HG03064 (cell line): ENCODE results near the gene SPG11.
"Not testable (repeated sequence)": the region's sequence is repeated elsewhere in the genome, so short reads cannot be mapped to it uniquely, and the experiment has no call there.

Experiments used
- ATAC-seq: cut with Tn5 transposase; IDR thresholded peaks from one replicate; pipeline ENCODE4 v1.9.1; 2021; ENCODE audit warnings: low read depth; ENCODE audit not compliant: unreplicated experiment

Gene SPG11, protein sequence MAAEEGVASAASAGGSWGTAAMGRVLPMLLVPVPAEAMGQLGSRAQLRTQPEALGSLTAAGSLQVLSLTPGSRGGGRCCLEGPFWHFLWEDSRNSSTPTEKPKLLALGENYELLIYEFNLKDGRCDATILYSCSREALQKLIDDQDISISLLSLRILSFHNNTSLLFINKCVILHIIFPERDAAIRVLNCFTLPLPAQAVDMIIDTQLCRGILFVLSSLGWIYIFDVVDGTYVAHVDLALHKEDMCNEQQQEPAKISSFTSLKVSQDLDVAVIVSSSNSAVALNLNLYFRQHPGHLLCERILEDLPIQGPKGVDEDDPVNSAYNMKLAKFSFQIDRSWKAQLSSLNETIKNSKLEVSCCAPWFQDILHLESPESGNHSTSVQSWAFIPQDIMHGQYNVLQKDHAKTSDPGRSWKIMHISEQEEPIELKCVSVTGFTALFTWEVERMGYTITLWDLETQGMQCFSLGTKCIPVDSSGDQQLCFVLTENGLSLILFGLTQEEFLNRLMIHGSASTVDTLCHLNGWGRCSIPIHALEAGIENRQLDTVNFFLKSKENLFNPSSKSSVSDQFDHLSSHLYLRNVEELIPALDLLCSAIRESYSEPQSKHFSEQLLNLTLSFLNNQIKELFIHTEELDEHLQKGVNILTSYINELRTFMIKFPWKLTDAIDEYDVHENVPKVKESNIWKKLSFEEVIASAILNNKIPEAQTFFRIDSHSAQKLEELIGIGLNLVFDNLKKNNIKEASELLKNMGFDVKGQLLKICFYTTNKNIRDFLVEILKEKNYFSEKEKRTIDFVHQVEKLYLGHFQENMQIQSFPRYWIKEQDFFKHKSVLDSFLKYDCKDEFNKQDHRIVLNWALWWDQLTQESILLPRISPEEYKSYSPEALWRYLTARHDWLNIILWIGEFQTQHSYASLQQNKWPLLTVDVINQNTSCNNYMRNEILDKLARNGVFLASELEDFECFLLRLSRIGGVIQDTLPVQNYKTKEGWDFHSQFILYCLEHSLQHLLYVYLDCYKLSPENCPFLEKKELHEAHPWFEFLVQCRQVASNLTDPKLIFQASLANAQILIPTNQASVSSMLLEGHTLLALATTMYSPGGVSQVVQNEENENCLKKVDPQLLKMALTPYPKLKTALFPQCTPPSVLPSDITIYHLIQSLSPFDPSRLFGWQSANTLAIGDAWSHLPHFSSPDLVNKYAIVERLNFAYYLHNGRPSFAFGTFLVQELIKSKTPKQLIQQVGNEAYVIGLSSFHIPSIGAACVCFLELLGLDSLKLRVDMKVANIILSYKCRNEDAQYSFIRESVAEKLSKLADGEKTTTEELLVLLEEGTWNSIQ (N-terminal part only)

DNA sequence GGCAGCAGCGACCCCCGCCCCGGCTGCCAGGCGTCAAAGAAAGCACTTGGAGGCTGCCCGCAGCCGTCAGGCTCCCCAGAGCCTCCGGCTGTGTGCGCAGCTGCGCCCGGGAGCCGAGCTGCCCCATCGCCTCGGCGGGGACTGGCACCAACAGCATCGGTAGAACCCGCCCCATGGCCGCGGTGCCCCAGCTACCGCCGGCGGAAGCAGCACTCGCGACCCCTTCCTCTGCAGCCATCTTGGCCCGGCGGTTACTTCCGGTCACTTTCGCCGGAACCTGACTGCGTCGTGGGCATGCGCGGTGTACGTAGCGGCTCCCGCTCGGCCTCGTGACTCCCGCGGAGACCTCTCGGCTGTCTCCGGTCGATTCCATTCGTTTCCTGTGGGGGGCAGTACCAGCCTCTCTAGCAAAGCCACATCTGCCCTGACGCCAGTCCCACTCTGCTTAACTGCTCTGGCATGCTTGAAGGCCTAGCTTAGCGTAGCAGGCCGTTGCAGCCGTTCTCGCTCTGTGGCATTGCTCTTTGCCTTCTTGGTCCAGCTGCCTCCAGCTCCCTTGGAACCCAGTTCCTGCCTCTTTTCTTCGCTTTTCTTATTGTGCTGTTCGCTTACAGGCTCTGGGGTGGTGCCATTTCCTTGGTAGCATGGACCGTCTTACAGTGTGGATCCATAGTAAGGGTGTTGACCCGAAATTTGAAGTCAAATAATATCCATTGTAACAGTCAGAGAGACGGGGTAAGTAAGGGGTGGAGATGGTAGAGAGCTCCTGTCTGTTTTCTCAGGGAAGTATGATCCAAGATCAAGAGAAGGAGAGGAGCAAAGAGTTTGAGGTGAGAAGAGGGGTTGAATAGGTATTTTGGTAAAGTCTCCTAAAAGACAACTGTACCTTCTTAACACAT lies at the start of gene SPG11:
SPG11 (minus strand) TSS at position 253 of the 899 bp plus-strand sequence; CDS start at position 238, 15 bp downstream.
- peak; percentile 60 for ATAC-seq

DNA sequence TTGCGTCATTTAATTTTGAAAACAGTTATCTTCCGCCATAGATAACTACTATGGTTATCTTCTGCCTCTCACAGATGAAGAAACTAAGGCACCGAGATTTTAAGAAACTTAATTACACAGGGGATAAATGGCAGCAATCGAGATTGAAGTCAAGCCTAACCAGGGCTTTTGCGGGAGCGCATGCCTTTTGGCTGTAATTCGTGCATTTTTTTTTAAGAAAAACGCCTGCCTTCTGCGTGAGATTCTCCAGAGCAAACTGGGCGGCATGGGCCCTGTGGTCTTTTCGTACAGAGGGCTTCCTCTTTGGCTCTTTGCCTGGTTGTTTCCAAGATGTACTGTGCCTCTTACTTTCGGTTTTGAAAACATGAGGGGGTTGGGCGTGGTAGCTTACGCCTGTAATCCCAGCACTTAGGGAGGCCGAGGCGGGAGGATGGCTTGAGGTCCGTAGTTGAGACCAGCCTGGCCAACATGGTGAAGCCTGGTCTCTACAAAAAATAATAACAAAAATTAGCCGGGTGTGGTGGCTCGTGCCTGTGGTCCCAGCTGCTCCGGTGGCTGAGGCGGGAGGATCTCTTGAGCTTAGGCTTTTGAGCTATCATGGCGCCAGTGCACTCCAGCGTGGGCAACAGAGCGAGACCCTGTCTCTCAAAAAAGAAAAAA lies 49.0 kb upstream of the SPG11 start:
- ATAC-seq: no peak

DNA sequence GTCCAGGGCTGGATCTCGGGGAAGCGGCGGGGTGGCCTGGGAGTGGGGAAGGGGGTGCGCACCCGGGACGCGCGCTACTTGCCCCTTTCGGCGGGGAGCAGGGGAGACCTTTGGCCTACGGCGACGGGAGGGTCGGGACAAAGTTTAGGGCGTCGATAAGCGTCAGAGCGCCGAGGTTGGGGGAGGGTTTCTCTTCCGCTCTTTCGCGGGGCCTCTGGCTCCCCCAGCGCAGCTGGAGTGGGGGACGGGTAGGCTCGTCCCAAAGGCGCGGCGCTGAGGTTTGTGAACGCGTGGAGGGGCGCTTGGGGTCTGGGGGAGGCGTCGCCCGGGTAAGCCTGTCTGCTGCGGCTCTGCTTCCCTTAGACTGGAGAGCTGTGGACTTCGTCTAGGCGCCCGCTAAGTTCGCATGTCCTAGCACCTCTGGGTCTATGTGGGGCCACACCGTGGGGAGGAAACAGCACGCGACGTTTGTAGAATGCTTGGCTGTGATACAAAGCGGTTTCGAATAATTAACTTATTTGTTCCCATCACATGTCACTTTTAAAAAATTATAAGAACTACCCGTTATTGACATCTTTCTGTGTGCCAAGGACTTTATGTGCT lies 48.4 kb upstream of the SPG11 start:
- ATAC-seq: peak; percentile 6

DNA sequence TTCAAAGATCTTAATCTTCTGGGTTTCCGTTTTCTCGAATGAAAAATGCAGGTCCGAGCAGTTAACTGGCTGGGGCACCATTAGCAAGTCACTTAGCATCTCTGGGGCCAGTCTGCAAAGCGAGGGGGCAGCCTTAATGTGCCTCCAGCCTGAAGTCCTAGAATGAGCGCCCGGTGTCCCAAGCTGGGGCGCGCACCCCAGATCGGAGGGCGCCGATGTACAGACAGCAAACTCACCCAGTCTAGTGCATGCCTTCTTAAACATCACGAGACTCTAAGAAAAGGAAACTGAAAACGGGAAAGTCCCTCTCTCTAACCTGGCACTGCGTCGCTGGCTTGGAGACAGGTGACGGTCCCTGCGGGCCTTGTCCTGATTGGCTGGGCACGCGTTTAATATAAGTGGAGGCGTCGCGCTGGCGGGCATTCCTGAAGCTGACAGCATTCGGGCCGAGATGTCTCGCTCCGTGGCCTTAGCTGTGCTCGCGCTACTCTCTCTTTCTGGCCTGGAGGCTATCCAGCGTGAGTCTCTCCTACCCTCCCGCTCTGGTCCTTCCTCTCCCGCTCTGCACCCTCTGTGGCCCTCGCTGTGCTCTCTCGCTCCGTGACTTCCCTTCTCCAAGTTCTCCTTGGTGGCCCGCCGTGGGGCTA lies 47.8 kb upstream of the SPG11 start, which contains the start of the genes B2M and PATL2:
B2M (plus strand) TSS at position 422 of the 647 bp plus-strand sequence; CDS start at position 452, 30 bp downstream.
PATL2 (minus strand) TSS at position 228 of the 647 bp plus-strand sequence. CDS start 34,833 bp downstream, outside the sequence.
- ATAC-seq: peak; percentile 74

DNA sequence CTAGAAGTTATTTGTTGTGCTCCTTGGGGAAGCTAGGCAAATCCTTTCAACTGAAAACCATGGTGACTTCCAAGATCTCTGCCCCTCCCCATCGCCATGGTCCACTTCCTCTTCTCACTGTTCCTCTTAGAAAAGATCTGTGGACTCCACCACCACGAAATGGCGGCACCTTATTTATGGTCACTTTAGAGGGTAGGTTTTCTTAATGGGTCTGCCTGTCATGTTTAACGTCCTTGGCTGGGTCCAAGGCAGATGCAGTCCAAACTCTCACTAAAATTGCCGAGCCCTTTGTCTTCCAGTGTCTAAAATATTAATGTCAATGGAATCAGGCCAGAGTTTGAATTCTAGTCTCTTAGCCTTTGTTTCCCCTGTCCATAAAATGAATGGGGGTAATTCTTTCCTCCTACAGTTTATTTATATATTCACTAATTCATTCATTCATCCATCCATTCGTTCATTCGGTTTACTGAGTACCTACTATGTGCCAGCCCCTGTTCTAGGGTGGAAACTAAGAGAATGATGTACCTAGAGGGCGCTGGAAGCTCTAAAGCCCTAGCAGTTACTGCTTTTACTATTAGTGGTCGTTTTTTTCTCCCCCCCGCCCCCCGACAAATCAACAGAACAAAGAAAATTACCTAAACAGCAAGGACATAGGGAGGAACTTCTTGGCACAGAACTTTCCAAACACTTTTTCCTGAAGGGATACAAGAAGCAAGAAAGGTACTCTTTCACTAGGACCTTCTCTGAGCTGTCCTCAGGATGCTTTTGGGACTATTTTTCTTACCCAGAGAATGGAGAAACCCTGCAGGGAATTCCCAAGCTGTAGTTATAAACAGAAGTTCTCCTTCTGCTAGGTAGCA lies 47.0 kb upstream of the SPG11 start:
- ATAC-seq: no peak

DNA sequence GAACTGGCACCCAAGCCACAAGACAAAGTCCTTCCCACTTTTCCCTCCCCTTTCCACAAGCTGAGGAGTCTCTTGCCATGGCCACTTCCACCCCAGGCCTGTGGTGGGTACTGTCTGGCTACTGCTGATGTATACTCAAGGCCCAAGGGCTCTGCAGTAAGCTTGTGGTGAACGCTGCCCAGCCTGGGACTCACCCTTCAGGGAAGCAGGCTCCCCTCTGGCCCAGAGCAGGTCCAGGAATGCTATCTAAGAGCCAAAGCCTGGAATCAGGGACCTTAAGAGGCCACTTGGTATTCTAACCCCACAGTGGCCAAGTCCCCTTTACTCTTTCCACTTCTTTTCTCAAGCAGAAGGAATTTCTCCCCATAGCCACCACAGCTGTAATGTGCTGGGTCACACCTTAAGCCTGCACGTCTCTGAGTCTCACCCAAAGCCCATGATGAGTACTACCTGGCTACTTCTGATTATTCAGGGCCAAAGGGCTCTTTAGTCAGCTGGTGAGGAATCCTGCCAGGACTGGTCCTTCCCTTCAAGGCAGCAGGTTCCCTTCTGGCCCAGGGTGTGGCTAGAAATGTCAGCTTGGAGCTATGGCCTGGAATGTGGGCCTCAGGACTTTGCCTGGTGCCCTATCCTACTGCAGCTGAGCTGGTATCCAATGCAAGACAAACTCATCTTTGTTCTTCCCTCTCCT lies 43.6 kb upstream of the SPG11 start:
- no peak for ATAC-seq

DNA sequence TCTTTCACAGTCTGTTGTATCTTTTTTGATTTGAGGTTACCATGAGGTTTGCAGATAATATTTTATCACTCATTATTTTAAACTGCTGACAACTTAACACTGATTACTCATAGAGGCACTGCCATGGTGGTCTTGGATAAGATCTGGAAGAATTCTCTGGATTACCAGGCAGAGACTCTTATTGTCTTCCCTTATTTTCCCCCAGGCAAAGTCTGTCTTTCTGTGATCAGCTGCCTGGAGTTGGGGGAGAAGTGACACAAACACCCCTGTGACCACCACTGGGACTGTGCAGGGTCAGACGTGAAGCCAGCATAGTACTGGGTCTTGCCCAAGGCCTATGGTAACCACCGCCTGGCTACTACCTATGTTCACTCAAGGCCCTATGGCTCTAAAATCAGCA lies 42.9 kb upstream of the SPG11 start:
- no peak for ATAC-seq

DNA sequence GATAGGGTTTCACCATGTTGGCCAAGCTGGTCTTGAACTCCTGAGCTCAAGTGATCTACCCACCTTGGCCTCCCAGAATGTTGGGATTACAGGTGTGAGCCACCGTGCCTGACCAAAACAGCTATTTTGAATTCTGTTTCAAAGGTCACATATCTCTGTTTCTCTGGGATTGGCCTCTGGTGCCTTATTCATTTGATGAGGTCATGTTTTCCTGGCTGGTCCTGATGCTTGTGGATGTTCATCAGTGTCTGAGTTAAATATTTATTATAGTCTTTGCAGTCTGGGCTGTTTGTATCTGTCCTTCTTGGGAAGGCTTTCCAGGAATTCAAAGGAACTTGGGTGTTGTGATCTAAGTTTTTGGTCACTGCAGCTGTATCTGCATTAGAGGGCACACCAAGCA lies 42.5 kb upstream of the SPG11 start:
- no peak for ATAC-seq

DNA sequence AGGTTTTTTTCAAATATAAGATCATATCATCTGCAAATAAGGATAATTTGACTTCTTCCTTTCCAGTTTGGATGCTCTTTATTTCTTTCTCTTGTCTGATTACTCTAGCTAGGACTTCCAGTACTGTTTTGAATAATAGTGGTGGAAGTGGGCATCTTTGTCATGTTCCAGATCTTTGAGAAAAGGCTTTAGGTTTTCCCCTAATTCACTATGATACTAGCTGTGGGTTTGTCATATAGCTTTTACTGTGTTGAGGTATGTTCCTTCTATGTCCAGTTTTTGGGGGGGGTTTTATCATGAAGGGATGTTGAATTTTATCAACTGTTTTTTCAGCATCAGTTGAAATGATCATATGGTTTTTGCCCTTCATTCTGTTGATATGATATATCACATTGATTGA lies 37.2 kb upstream of the SPG11 start:
- ATAC-seq: not testable (repeated sequence)

DNA sequence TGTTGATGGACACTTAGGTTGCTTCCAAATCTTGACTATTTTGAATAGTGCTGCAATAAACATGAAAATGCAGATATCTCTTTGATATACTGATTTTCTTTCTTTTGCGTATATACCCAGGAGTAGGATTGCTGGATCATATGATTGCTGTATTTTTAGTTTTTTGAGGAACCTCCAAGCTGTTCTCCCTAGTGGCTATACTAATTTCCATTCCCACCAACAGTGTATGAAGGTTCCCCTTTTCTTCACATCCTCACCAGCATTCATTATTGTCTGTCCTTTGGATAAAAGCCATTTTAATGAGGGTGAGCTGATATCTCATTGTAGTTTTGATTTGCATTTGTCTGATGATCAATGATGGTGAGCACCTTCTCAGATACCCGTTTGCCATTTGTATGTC lies 35.2 kb upstream of the SPG11 start:
- no peak for ATAC-seq

DNA sequence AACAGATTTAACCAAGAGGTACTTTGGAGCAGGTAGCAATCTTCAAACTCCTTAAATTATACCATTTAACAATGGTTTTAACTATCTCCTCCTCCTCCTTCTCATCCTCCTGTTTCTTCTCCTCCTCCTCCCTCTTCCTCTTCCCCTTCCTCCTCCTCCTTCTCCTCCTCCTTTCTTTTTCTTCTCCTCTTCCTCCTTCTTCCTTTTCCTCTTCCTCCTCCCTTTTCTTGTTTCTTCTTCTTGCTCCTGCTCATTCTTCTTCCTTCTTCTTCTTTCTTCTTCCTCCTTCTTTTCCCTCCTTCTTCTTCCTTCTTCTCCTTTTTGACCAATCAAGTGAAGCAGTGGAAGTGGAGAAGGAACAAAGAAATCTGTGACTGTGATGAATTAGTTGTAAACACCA lies 33.6 kb upstream of the SPG11 start:
- no peak for ATAC-seq

DNA sequence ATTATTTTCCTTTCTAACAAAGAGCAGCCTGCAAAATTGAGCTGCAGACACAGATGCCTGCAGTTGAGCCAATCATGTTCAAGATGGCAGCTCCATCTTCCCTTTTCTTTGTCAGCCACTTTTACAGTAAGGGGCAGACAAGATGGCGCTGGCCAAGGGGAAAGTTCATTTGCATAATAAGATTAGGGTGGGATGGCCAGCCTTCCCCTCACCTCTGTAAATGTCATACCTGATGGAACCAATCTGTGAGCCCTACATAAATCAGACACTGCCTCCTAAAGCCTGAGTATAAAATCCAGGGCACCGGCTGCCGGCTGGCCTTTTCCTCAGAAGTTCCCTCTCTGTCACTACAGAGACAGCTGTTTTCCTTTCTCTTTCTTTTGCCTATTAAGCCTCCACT lies 31.8 kb upstream of the SPG11 start:
- ATAC-seq: no peak

DNA sequence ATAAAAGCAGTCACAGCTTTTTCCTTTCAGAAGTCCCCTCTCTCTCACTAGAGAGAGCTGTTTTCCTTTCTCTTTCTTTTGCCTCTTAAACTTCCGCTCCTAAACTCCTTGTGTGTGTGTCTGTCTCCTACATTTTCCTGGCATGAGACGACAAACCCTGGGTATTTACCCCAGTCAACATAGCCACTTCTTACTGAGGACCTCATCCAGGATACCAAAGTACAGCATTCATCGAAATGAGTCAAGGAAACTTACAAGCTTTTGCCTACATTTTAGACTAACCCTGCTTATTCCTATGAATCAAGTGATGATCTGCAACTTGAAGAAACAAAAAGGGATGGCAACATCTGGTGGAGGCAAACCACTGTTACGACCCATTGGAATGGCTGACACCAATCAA lies 31.0 kb upstream of the SPG11 start:
- ATAC-seq: no peak

DNA sequence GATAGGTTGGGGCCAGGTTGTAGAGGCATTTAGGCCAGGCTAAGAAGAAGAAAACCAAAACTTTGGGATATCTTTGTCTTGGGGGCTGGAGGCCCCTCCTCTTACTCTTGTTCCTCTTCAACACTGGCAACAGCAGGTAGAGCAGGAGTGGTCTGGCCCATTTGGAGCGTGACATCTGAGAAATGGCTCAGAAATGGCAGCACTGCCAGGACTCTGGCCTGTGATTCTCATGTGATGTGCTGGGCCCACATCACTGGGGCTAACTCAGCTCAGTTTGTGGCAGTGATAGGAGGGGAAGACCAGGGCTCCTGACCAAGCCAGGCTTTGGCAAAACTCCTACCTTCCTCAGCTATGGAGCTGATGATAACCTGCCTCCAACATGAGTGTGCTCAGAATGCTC lies 29.2 kb upstream of the SPG11 start:
- ATAC-seq: no peak

DNA sequence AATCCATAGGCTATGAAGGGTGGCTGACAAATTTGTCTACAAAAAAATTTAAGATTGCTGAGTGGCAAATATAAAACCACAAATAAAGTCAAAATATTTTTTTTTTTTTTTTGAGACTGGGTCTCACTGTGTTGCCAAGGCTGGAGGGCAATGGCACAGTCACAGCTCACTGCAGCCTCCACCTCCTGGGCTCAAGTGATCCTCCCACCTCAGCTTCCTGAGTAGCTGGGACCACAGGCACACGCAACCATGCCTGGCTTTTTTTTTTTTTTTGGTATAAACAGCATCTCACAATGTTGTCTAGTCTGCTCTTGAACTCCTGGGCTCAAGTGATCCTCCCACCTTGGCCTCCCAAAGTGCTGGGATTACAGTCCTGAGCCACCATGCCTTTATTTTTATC lies 26.8 kb upstream of the SPG11 start:
- not testable (repeated sequence) for ATAC-seq

DNA sequence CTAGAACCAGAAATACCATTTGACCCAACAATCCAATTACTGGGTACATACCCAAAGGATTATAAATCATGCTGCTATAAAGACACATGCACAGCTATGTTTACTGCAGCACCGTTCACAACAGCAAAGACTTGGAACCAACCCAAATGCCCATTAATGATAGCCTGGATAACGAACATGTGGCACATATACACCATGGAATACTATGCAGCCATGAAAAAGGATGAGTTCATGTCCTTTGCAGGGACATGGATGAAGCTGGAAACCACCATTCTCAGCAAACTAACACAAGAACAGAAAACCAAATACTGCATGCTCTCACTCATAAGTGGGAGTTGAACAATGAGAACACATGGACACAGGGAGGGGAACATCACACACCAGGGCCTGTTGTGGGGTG lies 25.9 kb upstream of the SPG11 start:
- not testable (repeated sequence) for ATAC-seq
